ENCODE results near the gene NXPH3. TPM values are rescaled to one million over a fixed set of nuclear protein-coding genes. Genes with fewer than 3 reads are reported as not detected.

NXPH3 gene
- polyA plus RNA-seq, 3 donors from 2014 or later: not detected

DNA sequence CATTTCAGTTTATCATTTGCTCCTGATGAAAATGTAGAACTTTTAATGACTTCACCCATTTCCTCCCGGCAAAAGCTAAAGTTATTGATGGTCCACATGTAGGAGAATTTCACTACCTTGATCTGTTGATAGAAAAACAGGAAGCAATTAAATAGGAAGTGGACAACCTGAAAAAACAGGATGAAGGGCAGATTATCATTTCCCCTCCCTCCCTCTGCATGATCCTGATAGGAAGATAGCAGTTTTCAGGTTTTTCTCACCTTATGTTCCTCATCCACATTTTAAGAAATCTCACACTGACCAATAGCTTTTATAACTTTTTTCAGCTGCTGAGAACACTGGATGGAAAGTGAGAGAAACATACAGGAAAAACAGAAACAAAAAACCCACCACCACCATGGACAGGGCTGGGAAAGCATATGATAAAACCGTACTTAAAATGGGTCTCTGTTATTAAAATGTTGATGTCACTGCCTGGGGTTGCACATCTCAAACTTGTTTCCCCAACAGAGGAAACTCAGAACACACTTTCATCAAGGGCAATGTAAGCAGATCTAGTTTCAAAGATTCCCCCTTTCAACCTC lies 46.4 kb downstream of the NXPH3 start:
- Mint-ChIP-seq H3K27me3 (ENCODE audit: low read depth in 3 of 3) (no peaks in the 10 kb centered on the region), H3K27ac (peak overlapping the region in 2 of 6 donors; percentile 3 to 36), H3K9me3 (no peaks in the 10 kb centered on the region), H3K4me3 (no peak overlapping the region), H3K36me3 (peaks cover 15 to 28% (median 16%) of the 10 kb centered on the region in 3 donors), H3K4me1 (peaks cover 5 to 15% of the 10 kb centered on the region in 2 donors)
- no peak for DNase-seq

DNA sequence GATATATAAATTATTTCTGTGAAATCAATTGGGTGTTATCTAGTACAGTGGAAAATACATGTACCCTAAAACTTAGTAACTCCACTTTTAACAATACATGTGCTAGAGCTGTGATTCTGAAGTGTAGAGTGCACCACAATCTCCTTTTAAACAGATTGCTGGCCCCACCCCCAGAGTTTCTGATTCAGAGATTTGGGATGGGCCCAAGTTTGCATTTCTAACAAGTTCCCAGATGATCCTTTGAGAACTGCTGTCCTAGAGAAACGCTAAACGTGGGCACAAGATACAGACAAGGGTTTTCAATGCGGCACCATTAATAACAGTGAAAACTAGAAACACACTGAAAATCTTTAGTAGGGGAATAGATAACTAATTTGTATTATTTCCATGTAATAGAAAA lies 49.2 kb downstream of the NXPH3 start:
- Mint-ChIP-seq H3K27me3 (ENCODE audit: low read depth in 3 of 3) (no peaks in the 10 kb centered on the region), H3K36me3 (peaks cover 4 to 16% (median 4%) of the 10 kb centered on the region in 3 donors), H3K27ac (no peak overlapping the region), H3K4me3 (no peak overlapping the region), H3K4me1 (peaks cover 3 to 26% of the 10 kb centered on the region in 2 donors), H3K9me3 (no peaks in the 10 kb centered on the region)
- no peak for DNase-seq

DNA sequence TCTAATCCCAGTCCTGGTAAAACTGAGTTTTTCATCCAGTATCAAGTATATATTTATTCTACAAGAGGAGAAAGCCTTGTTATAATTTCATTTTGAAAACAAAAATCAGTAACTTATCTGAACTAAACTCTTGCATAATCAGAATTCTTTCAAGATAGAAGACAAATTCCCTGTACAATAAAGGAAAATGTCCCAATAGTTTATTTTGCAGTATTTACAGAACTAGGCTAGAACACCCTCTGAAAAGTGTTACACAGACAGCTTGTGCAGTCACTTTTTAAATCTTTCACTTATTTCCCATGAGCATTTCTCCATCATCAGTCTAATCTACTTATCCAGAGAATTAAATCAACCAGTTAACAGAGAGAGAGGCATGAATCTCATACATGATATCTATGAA lies 53.8 kb downstream of the NXPH3 start:
- no peaks in the 10 kb centered on the region for H3K36me3 Mint-ChIP-seq
- peak overlapping the region in 2 of 6 donors; percentile 6 to 10 for H3K27ac Mint-ChIP-seq
- no peaks in the 10 kb centered on the region for H3K9me3 Mint-ChIP-seq
- H3K4me3 Mint-ChIP-seq: no peak overlapping the region
- DNase-seq: no peak
- peaks cover 12 to 53% of the 10 kb centered on the region in 2 donors for H3K4me1 Mint-ChIP-seq
- no peaks in the 10 kb centered on the region for H3K27me3 Mint-ChIP-seq (ENCODE audit: low read depth in 3 of 3)

DNA sequence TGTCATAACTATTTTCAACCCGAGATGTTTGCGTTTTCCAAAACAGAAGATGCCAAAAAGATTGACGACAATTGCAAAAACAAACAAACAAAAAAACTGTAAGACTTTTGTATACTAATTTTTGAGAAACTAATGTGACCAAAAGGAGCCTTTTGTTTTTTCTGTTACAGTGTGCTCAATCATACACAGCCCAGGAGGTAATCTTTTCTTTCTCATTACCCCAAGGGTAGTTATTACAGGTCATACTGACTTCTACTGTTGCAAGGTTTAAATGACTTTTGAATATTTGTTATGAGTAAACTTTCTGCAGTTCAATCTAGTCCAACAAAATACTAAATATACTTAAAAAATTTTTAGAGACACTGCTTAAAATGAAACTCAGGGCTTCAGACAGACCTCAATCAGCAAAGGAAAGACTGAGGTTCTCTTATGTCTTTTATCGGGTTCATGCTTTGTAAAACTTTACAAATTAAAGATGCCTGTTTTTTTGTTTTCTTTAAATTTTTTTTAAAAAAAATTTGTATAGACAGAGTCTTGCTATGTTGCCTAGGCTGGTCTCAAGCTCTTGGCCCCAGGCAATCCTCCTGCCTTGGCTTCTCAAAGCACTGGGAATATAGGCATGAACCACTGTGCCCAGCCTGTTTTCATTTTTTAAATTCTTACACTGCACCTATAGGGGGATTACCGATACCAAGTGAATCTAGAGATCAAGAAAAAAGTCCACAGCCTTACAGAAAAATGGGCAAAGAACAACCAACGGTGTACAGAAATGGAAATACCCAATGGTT lies 54.6 kb downstream of the NXPH3 start:
- Mint-ChIP-seq H3K4me1 (peaks cover 16 to 62% of the 10 kb centered on the region in 2 donors), H3K27ac (peak overlapping the region in 2 of 6 donors; percentile 6 to 12), H3K36me3 (no peaks in the 10 kb centered on the region), H3K9me3 (no peaks in the 10 kb centered on the region), H3K27me3 (ENCODE audit: low read depth in 3 of 3) (no peaks in the 10 kb centered on the region), H3K4me3 (no peak overlapping the region)
- no peak for DNase-seq

DNA sequence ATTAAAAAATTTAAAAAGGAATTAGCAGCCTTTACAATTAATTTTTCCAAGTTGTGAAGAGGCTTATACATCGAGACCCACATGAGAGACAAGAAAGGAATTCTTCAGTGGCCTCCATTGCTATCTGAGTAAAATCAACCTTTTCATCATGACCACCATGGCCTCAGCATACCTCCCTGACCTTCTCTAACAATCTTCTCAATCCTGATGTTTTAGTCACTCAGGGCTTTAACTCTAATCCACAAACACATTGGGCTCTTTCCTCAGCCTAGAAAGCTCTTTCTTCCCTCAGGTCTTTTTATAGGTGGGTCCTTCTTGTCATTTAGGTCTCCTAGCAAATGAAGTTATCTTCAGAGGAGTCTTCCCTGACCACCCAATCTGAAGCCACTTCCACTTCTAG lies 55.8 kb downstream of the NXPH3 start:
- H3K36me3 Mint-ChIP-seq: no peaks in the 10 kb centered on the region
- H3K27me3 Mint-ChIP-seq (ENCODE audit: low read depth in 3 of 3): no peaks in the 10 kb centered on the region
- no peak for DNase-seq
- no peak overlapping the region for H3K4me3 Mint-ChIP-seq
- no peaks in the 10 kb centered on the region for H3K9me3 Mint-ChIP-seq
- peak overlapping the region in 1 of 6 donors; percentile 15 for H3K27ac Mint-ChIP-seq
- peaks cover 16 to 62% of the 10 kb centered on the region in 2 donors for H3K4me1 Mint-ChIP-seq

Other genes with a start within 250 kb of the NXPH3 start
- gene ZNF652, start 213.6 kb upstream of the NXPH3 start, polyA plus RNA-seq: 10 to 100 TPM in 2 of 3 donors, 1 to 10 TPM in 1; 9.7 to 25.8 (median 16.0) TPM
- gene PHB1, start 161.0 kb upstream of the NXPH3 start, polyA plus RNA-seq: 100 to 1,000 TPM; 166 to 274 (median 228) TPM
- under 1 TPM in 1 of 3 donors, not detected in 2; 0.45 TPM for gene NGFR, start 80.6 kb upstream of the NXPH3 start, polyA plus RNA-seq
- gene SPOP, start 102.2 kb downstream of the NXPH3 start, polyA plus RNA-seq: 100 to 1,000 TPM in 2 of 3 donors, 10 to 100 TPM in 1; 64.9 to 180 (median 105) TPM
- 10 to 100 TPM; 40.5 to 69.0 (median 53.3) TPM for gene SLC35B1, start 132.1 kb downstream of the NXPH3 start, polyA plus RNA-seq
- 10 to 100 TPM; 35.3 to 68.0 (median 35.9) TPM for gene FAM117A, start 188.3 kb downstream of the NXPH3 start, polyA plus RNA-seq
- gene KAT7, start 212.8 kb downstream of the NXPH3 start, polyA plus RNA-seq: 10 to 100 TPM; 32.3 to 67.2 (median 37.9) TPM

Measured in immature natural killer cell (primary cell).